ENCODE results near the gene SLC25A24.
"Not testable (repeated sequence)": the region's sequence is repeated elsewhere in the genome, so short reads cannot be mapped to it uniquely, and the experiment has no call there.

DNA sequence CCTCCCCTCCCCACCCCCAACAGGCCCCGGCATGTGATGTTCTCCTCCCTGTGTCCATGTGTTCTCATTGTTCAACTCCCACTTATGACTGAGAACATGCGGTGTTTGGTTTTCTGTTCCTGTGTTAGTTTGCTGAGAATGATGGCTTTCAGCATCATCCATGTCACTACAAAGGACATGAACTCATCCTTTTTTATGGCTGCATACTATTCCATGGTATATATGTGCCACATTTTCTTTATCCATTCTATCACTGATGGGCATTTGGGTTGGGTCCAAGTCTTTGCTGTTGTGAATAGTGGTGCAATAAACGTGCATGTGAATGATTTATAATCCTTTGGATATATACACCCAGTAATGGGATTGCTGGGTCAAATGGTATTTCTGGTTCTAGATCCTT lies 3.4 kb upstream of the SLC25A24 start:
- not testable (repeated sequence) for TF ChIP-seq CTCF (IDR thresholded peaks at IDR 0.05; ENCODE audit: low read depth, low read length, missing input control); NR2F2 (IDR thresholded peaks at IDR 0.05); RAD21 (IDR thresholded peaks at IDR 0.05); GABPA (IDR thresholded peaks at IDR 0.05 in 1 of 2, conservative IDR thresholded peaks at IDR 0.05 in 1 of 2); TAF1 (conservative IDR thresholded peaks at IDR 0.05); YY1 (IDR thresholded peaks at IDR 0.05); SP1 (IDR thresholded peaks at IDR 0.05)
- TF ChIP-seq, protein P1, sequence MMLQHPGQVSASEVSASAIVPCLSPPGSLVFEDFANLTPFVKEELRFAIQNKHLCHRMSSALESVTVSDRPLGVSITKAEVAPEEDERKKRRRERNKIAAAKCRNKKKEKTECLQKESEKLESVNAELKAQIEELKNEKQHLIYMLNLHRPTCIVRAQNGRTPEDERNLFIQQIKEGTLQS (IDR thresholded peaks at IDR 0.05): not testable (repeated sequence)
- TF ChIP-seq, protein P2, sequence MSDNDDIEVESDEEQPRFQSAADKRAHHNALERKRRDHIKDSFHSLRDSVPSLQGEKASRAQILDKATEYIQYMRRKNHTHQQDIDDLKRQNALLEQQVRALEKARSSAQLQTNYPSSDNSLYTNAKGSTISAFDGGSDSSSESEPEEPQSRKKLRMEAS (IDR thresholded peaks at IDR 0.05): not testable (repeated sequence)
- TF ChIP-seq, protein P3, sequence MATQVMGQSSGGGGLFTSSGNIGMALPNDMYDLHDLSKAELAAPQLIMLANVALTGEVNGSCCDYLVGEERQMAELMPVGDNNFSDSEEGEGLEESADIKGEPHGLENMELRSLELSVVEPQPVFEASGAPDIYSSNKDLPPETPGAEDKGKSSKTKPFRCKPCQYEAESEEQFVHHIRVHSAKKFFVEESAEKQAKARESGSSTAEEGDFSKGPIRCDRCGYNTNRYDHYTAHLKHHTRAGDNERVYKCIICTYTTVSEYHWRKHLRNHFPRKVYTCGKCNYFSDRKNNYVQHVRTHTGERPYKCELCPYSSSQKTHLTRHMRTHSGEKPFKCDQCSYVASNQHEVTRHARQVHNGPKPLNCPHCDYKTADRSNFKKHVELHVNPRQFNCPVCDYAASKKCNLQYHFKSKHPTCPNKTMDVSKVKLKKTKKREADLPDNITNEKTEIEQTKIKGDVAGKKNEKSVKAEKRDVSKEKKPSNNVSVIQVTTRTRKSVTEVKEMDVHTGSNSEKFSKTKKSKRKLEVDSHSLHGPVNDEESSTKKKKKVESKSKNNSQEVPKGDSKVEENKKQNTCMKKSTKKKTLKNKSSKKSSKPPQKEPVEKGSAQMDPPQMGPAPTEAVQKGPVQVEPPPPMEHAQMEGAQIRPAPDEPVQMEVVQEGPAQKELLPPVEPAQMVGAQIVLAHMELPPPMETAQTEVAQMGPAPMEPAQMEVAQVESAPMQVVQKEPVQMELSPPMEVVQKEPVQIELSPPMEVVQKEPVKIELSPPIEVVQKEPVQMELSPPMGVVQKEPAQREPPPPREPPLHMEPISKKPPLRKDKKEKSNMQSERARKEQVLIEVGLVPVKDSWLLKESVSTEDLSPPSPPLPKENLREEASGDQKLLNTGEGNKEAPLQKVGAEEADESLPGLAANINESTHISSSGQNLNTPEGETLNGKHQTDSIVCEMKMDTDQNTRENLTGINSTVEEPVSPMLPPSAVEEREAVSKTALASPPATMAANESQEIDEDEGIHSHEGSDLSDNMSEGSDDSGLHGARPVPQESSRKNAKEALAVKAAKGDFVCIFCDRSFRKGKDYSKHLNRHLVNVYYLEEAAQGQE (IDR thresholded peaks at IDR 0.05): not testable (repeated sequence)

Data from liver (tissue), 3 donors.